Neural cell (in vitro differentiated cells): Measurements from ENCODE around the gene LCE3C. TPM values are rescaled to one million over a fixed set of nuclear protein-coding genes. Genes with fewer than 3 reads are reported as not detected.

Experiments used
- H2AFZ ChIP-seq: fragments of 200-600, 300-800 bp; sonication (generic), shearing (Covaris generic); 2 replicates; pipeline ENCODE4 v1.6.0; 2014; ENCODE audit warnings: low read depth, mild to moderate bottlenecking, antibody characterized with exemption, low read length, moderate library complexity
- H3F3A ChIP-seq: fragments of 200-600 bp; shearing (Covaris generic); 2 replicates; pipeline ENCODE4 v1.6.1; 2016; ENCODE audit warnings: mild to moderate bottlenecking, moderate library complexity, mixed read lengths, antibody characterized with exemption, low read length; ENCODE audit not compliant: insufficient read depth, poor library complexity, severe bottlenecking
- H3K27ac ChIP-seq: fragments of 200-600, 300-800 bp; sonication (generic), shearing (Covaris generic); 2 replicates; pipeline ENCODE4 v1.5.1; 2014; ENCODE audit warnings: mild to moderate bottlenecking, low read length, moderate library complexity
- H3K27me3 ChIP-seq: fragments of 300-800, 200-600 bp; sonication (generic), shearing (Covaris generic); 2 replicates; pipeline ENCODE4 v1.6.0; 2014; ENCODE audit warnings: mild to moderate bottlenecking, low read depth, low read length, moderate library complexity; ENCODE audit not compliant: insufficient read depth
- H3K36me3 ChIP-seq: fragments of 300-800, 200-600 bp; sonication (generic), shearing (Covaris generic); 2 replicates; pipeline ENCODE4 v1.5.1; 2014; ENCODE audit warnings: mild to moderate bottlenecking, antibody characterized with exemption, low read length, moderate library complexity; ENCODE audit not compliant: insufficient read depth
- H3K4me2 ChIP-seq: fragments of 300-800, 200-600 bp; sonication (generic), shearing (Covaris generic); 2 replicates; pipeline ENCODE4 v1.6.0; 2014; ENCODE audit warnings: mild to moderate bottlenecking, low read length
- H3K4me3 ChIP-seq: fragments of 300-800, 200-600 bp; sonication (generic), shearing (Covaris generic); 2 replicates; pipeline ENCODE4 v1.5.1; 2014; ENCODE audit warnings: mild to moderate bottlenecking, low read length, moderate library complexity
- H3K79me2 ChIP-seq: fragments of 200-600 bp; shearing (Covaris generic); replicated peaks from 2 replicates; pipeline ENCODE4 v1.6.0; 2014; ENCODE audit warnings: mild to moderate bottlenecking, low read length, moderate library complexity; ENCODE audit not compliant: insufficient read depth
- H3K9ac ChIP-seq: fragments of 300-800, 200-600 bp; sonication (generic), shearing (Covaris generic); 2 replicates; pipeline ENCODE4 v1.6.1; 2016; ENCODE audit warnings: mild to moderate bottlenecking, low read length, mixed read lengths
- H3K9me2 ChIP-seq: fragments of 200-600 bp; shearing (Covaris generic); 2 replicates; pipeline ENCODE4 v1.6.1; 2016; ENCODE audit warnings: mild to moderate bottlenecking, low read length, mixed read lengths; ENCODE audit not compliant: insufficient read depth
- H3K9me3 ChIP-seq: fragments of 200-600, 300-800 bp; sonication (generic), shearing (Covaris generic); 2 replicates; pipeline ENCODE4 v1.6.1; 2016; ENCODE audit warnings: mild to moderate bottlenecking, mixed run types, low read length, moderate library complexity, mixed read lengths
- H4K20me1 ChIP-seq: fragments of 200-600 bp; shearing (Covaris generic); 2 replicates; pipeline ENCODE4 v1.6.1; 2016; ENCODE audit warnings: mild to moderate bottlenecking, mixed run types; ENCODE audit not compliant: insufficient read depth
- CTCF ChIP-seq: fragments of 450-650 bp; IDR thresholded peaks from 2 replicates; pipeline ENCODE4 v1.5.1; 2014; ENCODE audit warnings: antibody characterized with exemption, mild to moderate bottlenecking, moderate library complexity; ENCODE audit not compliant: poor library complexity, severe bottlenecking
- EP300 ChIP-seq: fragments of 450-650 bp; conservative IDR thresholded peaks from 2 replicates; pipeline ENCODE4 v1.6.1; 2014; ENCODE audit warnings: antibody characterized with exemption, mild to moderate bottlenecking, moderate library complexity; ENCODE audit not compliant: poor library complexity, severe bottlenecking
- EZH2 ChIP-seq: fragments of 200-600, 300-800 bp; shearing (Covaris generic), sonication (generic); IDR thresholded peaks from 2 replicates; pipeline ENCODE4 v1.6.1; 2014; ENCODE audit warnings: antibody characterized with exemption, low read length, borderline replicate concordance, mild to moderate bottlenecking; ENCODE audit not compliant: insufficient read depth, poor library complexity, severe bottlenecking
- MXI1 ChIP-seq: fragments of 450-650 bp; conservative IDR thresholded peaks from 2 replicates; pipeline ENCODE4 v1.6.1; 2014; ENCODE audit warnings: antibody characterized with exemption, mild to moderate bottlenecking; ENCODE audit not compliant: poor library complexity, severe bottlenecking
- POLR2AphosphoS5 ChIP-seq: IDR thresholded peaks from 2 replicates; pipeline ENCODE4 v1.6.1; 2012
- RAD21 ChIP-seq: fragments of 450-650 bp; conservative IDR thresholded peaks from 2 replicates; pipeline ENCODE4 v1.6.1; 2014; ENCODE audit warnings: antibody characterized with exemption, mild to moderate bottlenecking, moderate library complexity
- SMC3 ChIP-seq: fragments of 450-650 bp; conservative IDR thresholded peaks from 2 replicates; pipeline ENCODE4 v1.6.1; 2014; ENCODE audit warnings: antibody characterized with exemption, mild to moderate bottlenecking, moderate library complexity; ENCODE audit not compliant: poor library complexity
- TAF1 ChIP-seq: IDR thresholded peaks from 2 replicates; pipeline ENCODE4 v1.6.1; 2012; ENCODE audit warnings: low read depth
- polyA plus RNA-seq: library from polyadenylated mRNA; depleted of rRNA; stranded (reverse); fragments of >200 nt; gene quantifications from 2 replicates; pipeline ENCODE4 v1.2.3, GENCODE V29; 2014
- TF ChIP-seq, protein P1 (sequence below): IDR thresholded peaks from 2 replicates; pipeline ENCODE4 v1.6.1; 2012; ENCODE audit warnings: borderline replicate concordance

Gene LCE3C
- polyA plus RNA-seq, 1 donor from 2014 or later = not detected

- Histone ChIP-seq H4K20me1 (no peaks in the 10 kb centered on the region), H3K9me2 (no peaks in the 10 kb centered on the region), H3K36me3 (no peaks in the 10 kb centered on the region), H3K9me3 (peaks cover 19% of the 10 kb centered on the region), H3K79me2 (no peaks in the 10 kb centered on the region), H3F3A (no peaks in the 10 kb centered on the region), H2AFZ (no peak overlapping the region), H3K27ac (no peak overlapping the region), H3K9ac (no peak overlapping the region), H3K4me2 (no peak overlapping the region), H3K27me3 (no peaks in the 10 kb centered on the region), H3K4me3 (no peak overlapping the region)
- TF ChIP-seq POLR2AphosphoS5 (no peak), CTCF (no peak), TAF1 (no peak), MXI1 (no peak), EZH2 (no peak), RAD21 (no peak), SMC3 (no peak), EP300 (no peak)
- TF ChIP-seq, protein P1, sequence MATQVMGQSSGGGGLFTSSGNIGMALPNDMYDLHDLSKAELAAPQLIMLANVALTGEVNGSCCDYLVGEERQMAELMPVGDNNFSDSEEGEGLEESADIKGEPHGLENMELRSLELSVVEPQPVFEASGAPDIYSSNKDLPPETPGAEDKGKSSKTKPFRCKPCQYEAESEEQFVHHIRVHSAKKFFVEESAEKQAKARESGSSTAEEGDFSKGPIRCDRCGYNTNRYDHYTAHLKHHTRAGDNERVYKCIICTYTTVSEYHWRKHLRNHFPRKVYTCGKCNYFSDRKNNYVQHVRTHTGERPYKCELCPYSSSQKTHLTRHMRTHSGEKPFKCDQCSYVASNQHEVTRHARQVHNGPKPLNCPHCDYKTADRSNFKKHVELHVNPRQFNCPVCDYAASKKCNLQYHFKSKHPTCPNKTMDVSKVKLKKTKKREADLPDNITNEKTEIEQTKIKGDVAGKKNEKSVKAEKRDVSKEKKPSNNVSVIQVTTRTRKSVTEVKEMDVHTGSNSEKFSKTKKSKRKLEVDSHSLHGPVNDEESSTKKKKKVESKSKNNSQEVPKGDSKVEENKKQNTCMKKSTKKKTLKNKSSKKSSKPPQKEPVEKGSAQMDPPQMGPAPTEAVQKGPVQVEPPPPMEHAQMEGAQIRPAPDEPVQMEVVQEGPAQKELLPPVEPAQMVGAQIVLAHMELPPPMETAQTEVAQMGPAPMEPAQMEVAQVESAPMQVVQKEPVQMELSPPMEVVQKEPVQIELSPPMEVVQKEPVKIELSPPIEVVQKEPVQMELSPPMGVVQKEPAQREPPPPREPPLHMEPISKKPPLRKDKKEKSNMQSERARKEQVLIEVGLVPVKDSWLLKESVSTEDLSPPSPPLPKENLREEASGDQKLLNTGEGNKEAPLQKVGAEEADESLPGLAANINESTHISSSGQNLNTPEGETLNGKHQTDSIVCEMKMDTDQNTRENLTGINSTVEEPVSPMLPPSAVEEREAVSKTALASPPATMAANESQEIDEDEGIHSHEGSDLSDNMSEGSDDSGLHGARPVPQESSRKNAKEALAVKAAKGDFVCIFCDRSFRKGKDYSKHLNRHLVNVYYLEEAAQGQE = no peak
Observed at GRCh38 chr1:152621993-152622392, 22.0 kb downstream of the LCE3C start.

DNA sequence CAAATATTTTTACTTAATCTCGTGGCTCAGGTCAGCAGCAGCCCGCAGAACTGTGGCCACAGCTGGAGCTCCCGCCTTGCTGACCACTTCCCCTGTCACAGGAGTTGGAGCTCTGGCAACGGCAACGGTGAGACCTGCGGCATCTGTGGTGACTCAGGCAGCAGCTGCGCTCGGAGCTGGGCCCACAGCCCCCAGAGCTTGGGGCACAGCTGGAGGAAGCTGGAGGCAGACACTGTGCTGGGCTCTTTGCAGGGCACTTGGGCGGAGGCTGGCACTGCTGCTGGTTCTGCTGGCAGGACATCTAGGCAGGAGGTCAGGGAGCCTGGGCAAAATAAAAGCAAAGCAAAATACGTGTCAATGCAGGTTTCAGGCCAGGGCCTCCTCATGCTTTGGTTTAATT lies 22.8 kb downstream of the LCE3C start, which contains the start of gene LCE3A:
Gene LCE3A, minus strand, starts transcription at position 301 of the 400 bp plus-strand sequence. Its CDS starts 0 bp downstream, at position 301.
- H2AFZ ChIP-seq = no peak within 1 kb of the TSS
- no peak within 1 kb of the TSS for H3K4me2 ChIP-seq
- TF ChIP-seq, protein P1 = no peak
- TF ChIP-seq POLR2AphosphoS5 (no peak), EP300 (no peak), SMC3 (no peak), CTCF (no peak), MXI1 (no peak), TAF1 (no peak), RAD21 (no peak), EZH2 (no peak)

More for the DNA sequence above, 22.8 kb downstream of the LCE3C start, which contains the start of gene LCE3A:
- H3K27me3 ChIP-seq = no peaks in the 10 kb centered on the region
- H3K79me2 ChIP-seq = no peaks in the 10 kb centered on the region
- H3K27ac ChIP-seq = no peak within 1 kb of the TSS
- no peaks in the 10 kb centered on the region for H3K36me3 ChIP-seq
- H3K4me3 ChIP-seq = no peak within 1 kb of the TSS
- peaks cover 19% of the 10 kb centered on the region for H3K9me3 ChIP-seq
- H3K9me2 ChIP-seq = no peaks in the 10 kb centered on the region
- no peaks in the 10 kb centered on the region for H3F3A ChIP-seq
- no peaks in the 10 kb centered on the region for H4K20me1 ChIP-seq
- no peak within 1 kb of the TSS for H3K9ac ChIP-seq
